SW 1271 (cell line): ENCODE data around the gene RHBDF2.
"Not testable (repeated sequence)": the region's sequence is repeated elsewhere in the genome, so short reads cannot be mapped to it uniquely, and the experiment has no call there.

ENCODE experiments used
- DNase-seq, 2 experiments: peaks; one replicate each; lab custom pipeline; 2025; lab: John Stamatoyannopoulos, UW

Gene RHBDF2

GRCh38 chr17:76524598-76525512, 23.6 kb upstream of the RHBDF2 start:
- DNase-seq, result no peak

GRCh38 chr17:76523084-76524037, 22.1 kb upstream of the RHBDF2 start:
- peak in 1 of 2 experiments; percentile 29 for DNase-seq

GRCh38 chr17:76521683-76522082, 20.5 kb upstream of the RHBDF2 start:
- not testable (repeated sequence) for DNase-seq

DNA sequence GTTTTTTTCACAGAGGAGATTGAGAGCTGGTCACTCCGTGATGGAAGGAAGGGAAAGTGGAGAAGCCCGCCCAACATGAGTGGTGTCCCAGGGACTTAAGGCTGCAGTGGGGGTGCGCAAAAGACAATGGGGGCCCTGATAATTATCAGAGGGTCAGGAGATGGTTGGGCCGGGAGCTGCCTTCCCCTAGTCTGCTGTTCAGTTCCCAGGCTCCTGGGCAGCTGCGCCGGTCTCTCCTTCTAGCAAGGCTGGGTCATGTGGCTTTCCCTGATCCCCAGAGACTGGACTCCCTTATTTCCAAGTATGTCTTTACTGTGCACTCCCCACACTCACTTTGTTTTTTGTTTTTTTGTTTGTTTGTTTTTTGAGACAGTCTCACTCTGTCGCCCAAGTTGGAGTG, 20.0 kb upstream of the RHBDF2 start:
- no peak for DNase-seq

GRCh38 chr17:76519048-76519966, 18.1 kb upstream of the RHBDF2 start:
- no peak for DNase-seq

GRCh38 chr17:76517638-76518038, 16.4 kb upstream of the RHBDF2 start:
- DNase-seq, result no peak

DNA sequence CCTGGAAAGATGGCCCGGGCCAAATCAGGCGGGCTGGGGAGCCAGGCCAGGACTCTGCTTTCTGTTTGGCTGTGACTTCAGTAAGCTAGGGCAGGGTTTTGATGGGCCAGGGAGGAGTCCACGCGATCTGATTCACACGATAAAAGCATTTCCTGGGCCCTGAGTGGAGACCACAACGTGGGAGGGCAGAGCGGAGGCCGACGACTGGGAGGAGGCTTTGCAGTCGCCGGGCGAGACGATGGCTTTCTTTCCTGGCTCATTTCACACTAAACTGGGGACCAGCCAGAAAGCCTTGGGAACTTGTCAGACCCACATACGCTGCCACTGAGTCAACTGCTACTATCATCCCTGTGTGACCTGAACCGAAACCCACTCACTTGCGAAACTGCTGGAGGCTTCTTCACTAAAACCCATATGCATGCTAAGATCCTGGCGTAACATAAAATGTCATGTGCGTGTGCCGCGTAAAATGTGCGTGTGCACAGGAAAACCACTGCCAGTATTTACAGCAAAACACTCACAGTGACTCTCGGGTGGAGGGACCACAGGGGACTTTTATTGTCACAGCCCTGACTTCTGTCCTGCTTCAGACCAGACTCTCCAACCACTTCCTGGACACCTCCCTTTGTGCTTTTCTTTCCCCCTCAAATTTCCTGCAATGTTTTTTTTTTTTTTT, 14.2 kb upstream of the RHBDF2 start:
- no peak for DNase-seq

DNA sequence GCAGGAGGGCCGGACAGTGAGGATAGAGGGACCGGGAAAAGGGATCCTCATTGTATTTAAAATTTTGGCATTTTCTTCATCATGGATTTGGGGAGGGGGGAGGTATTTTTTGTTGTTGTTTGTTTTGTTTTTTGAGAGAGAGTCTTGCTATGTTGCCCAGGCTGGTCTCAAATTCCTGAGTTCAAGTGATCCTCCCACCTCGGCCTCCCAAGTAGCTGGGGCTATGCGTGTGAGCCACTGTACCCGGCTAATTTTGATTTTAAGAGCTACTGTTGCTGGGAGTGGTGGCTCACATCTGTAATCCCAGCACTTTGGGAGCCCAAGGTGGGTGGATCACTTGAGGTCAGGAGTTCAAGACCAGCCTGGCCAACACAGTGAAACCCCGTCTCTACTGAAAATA, 13.1 kb upstream of the RHBDF2 start:
- DNase-seq, result not testable (repeated sequence)

DNA sequence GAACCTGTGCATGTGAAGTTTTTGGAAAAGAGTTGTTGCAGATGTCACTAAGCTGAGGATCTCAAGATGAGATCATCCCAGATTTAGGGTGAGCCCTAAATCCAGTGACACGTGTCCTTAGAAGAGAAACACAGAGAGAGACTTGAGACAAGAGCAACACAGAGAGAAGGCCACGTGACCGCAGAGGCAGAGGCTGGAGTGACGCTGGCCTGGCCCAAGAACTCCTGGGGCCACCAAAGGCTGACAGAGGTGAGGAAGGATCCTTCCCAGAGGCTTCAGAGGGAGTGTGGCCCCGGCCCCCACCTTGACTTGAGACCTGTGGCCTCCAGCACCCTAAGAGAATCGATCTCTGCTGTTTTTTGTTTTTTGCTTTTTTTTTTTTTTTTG, 12.1 kb upstream of the RHBDF2 start:
- DNase-seq, result no peak

GRCh38 chr17:76512366-76513305, 11.4 kb upstream of the RHBDF2 start:
- DNase-seq, result no peak

DNA sequence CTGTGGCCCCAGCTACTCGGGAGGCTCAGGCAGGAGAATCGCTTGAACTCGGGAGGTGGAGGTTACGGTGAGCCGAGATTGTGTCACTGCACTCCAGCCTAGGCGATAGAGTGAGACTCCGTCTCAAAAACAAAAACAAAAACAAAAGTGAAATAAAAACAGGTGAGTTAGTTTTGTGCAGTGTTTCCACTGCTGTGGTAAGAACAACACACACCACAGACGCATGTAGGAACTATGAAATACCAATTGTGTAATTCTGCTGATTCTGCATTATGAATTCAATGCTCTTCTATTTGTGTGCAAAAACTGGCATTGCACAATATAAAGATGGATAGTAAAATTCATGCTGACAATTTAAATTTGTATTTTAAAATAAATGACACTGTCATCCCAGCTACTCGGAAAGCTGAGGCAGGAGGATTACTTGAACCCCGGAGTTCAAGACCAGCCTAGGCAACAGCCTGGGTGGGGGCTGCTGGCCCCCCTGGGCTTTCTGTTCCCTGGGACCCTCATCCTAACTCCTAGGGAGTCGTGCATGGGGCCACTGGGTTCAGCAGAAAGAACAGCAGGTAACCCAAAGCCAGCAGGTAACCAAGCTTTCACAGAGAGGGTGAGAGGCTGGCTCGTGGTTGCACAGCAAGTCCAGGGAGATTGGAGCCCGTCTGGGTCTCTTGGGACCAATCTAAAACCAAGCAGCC, 10.6 kb upstream of the RHBDF2 start:
- DNase-seq, result no peak

- DNase-seq, result no peak
These were observed 9.6 kb upstream of the RHBDF2 start for GRCh38 chr17:76510831-76511244.

- DNase-seq, result not testable (repeated sequence)
These were observed 7.3 kb upstream of the RHBDF2 start for GRCh38 chr17:76508472-76509063.

DNA sequence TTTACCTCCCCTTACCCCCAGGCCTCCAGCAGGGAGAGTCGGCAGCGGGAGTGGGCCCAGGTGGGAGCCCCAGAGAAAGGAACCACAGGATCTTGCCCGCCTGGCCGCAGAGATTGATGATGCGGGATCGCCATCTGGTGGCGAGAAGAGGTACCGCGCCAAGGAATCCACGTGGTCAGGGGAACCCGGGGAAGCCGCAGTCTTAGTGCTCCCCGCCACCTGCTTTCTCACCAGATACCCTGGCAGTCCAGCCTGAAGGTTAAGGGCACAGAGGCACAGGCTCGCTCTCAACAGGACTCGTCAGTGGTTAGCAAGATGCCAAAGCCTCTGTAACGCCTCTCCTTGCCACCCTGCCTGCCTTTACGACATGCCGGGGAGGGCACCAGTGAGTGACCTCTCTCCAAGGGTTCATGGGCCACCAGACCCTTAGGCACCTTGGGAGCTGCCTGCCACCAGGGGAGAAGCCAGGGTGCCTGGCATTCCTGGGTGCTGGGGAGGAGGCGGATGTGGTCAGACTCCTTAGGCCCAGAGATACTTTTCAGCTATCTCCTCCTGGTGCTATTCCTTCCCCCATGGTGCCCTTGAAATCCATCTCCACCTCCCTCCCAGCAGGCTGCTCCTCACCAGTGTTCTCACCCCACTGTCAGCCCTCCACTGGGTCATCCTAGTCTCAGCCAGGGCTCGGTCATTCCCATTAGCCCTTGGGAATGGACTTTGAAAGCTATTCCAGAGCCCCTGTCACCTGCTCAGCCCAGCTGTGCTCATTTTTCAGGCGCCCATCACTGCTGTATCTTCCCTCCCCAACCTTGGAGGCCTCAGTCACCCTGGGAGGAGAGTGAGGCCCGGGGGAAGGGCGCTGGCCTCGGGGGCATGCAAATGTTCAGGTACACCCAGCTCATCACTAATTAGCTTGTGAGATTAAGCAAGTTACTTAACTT, 5.5 kb upstream of the RHBDF2 start:
- DNase-seq, result peak in 1 of 2 experiments; percentile 65

DNA sequence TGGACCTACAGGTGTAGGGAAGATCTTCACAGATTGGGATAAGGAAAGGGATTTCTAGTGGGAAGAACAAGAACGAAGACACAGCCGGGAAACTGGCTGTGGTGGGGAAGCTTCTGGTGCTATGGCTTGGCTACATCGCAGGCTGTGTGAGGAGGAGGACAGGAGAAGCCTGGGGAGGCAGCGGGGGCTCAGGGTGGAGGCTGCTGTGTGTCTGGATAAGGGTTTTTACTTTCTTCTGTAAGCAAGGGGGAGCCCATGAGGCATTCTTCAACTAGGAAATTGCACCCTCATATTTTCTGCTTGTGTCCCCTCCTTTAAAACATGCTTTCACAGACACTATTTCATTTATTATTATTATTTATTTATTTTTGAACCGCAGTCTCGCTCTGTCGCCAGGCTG, 2.9 kb upstream of the RHBDF2 start:
- DNase-seq, result peak in 1 of 2 experiments; percentile 13

GRCh38 chr17:76502341-76503211, 1.4 kb upstream of the RHBDF2 start:
- DNase-seq, result no peak
